Activated T-cell treated with anti-CD3 and anti-CD28 coated beads, Interleukin-2, amount 50 U/mL, for 48 hours (primary cell): ENCODE results near the gene LRRC23.
A peak's percentile ranks its signal among the peaks of the same experiment; 100 is the strongest.
"Not testable (repeated sequence)": the region's sequence is repeated elsewhere in the genome, so short reads cannot be mapped to it uniquely, and the experiment has no call there.

ENCODE experiments used
- DNase-seq, 2 experiments: peaks; one replicate each; pipeline ENCODE4 v3.0.0-alpha.2; 2020

The LRRC23 gene

GRCh38 chr12:6873094-6874014 is 31.3 kb upstream of the LRRC23 start, which contains the start of gene SPSB2:
Gene SPSB2, minus strand, starts transcription at chr12:6873303. Its CDS starts 402 bp downstream, at chr12:6872901.
- peak; percentile 99 to 100 for DNase-seq

GRCh38 chr12:6874015-6874368 is 30.6 kb upstream of the LRRC23 start:
- DNase-seq: not testable (repeated sequence)

- DNase-seq: not testable (repeated sequence)
Observed at GRCh38 chr12:6879824-6880223, 24.8 kb upstream of the LRRC23 start.

- DNase-seq: no peak
Observed at GRCh38 chr12:6883252-6883651, 21.4 kb upstream of the LRRC23 start.

- DNase-seq: no peak
Observed at GRCh38 chr12:6883683-6884082, 20.9 kb upstream of the LRRC23 start.

- no peak for DNase-seq
Observed at GRCh38 chr12:6884539-6884938, 20.1 kb upstream of the LRRC23 start.

- DNase-seq: not testable (repeated sequence)
Observed at GRCh38 chr12:6886206-6886999, 18.2 kb upstream of the LRRC23 start.

- no peak for DNase-seq
Observed at GRCh38 chr12:6887460-6887859, 17.2 kb upstream of the LRRC23 start.

- no peak for DNase-seq
Observed at GRCh38 chr12:6888360-6888759, 16.3 kb upstream of the LRRC23 start.

- DNase-seq: not testable (repeated sequence)
Observed at GRCh38 chr12:6888794-6889193, 15.8 kb upstream of the LRRC23 start.

- not testable (repeated sequence) for DNase-seq
Observed at GRCh38 chr12:6889775-6890573, 14.6 kb upstream of the LRRC23 start.

GRCh38 chr12:6890789-6891645 is 13.6 kb upstream of the LRRC23 start:
- DNase-seq: peak; percentile 98 to 99

- peak in 1 of 2 experiments; percentile 48 for DNase-seq
Observed at GRCh38 chr12:6891646-6892001, 13.0 kb upstream of the LRRC23 start.

GRCh38 chr12:6892683-6893082 is 11.9 kb upstream of the LRRC23 start:
- not testable (repeated sequence) for DNase-seq

GRCh38 chr12:6894321-6894720 is 10.3 kb upstream of the LRRC23 start:
- no peak for DNase-seq

GRCh38 chr12:6896846-6897435 is 7.7 kb upstream of the LRRC23 start:
- DNase-seq: no peak

- DNase-seq: no peak
Observed at GRCh38 chr12:6899427-6899826, 5.2 kb upstream of the LRRC23 start.

- no peak for DNase-seq
Observed at GRCh38 chr12:6899837-6900519, 4.6 kb upstream of the LRRC23 start.

- no peak for DNase-seq
Observed at GRCh38 chr12:6902448-6902847, 2.2 kb upstream of the LRRC23 start.

- DNase-seq: no peak
Observed at GRCh38 chr12:6903722-6904121, 900 bp upstream of the LRRC23 start.
